Islet precursor cell (in vitro differentiated cells): ENCODE data around the gene SLC30A2.
A peak's percentile ranks its signal among the peaks of the same experiment; 100 is the strongest.

ENCODE experiments used
- DNase-seq: peaks from one replicate; pipeline ENCODE4 v3.0.0-alpha.2; 2018

The SLC30A2 gene

DNA sequence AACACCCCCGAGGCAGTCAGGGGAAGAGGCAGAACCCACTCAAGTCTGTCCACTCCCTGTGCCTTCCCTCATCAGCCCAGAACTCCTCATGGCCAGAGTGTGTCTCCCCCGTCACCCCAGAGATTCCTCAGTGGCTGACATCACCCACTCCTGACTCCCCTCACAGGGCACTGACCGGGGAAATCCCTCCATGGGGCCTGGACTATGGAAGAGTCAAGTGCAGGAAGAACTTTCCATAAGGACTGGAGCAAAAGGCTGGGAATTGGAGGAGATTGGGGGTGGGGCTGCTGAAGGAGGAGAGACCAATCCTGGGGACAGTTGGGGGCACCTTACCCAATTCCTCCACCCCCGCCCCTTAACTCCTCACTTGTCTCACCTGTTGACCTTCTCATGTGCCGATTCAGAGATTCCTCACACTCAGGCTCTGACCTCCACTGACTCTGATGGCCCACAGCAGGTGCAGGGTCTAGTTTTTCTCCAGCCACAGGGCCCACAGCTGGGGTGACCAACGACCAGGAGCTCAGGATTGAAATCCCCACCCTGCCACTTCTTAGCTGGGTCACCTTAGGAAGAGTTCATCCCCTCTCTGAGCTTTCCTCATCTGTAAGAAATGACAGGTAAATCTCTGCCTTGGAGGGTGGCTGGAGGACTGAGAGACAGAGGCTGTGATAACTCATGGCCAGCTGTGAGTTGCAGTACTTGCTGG is 24.8 kb downstream of the SLC30A2 start:
- DNase-seq = no peak

GRCh38 chr1:26020330-26020768 is 25.6 kb downstream of the SLC30A2 start:
- DNase-seq = no peak

DNA sequence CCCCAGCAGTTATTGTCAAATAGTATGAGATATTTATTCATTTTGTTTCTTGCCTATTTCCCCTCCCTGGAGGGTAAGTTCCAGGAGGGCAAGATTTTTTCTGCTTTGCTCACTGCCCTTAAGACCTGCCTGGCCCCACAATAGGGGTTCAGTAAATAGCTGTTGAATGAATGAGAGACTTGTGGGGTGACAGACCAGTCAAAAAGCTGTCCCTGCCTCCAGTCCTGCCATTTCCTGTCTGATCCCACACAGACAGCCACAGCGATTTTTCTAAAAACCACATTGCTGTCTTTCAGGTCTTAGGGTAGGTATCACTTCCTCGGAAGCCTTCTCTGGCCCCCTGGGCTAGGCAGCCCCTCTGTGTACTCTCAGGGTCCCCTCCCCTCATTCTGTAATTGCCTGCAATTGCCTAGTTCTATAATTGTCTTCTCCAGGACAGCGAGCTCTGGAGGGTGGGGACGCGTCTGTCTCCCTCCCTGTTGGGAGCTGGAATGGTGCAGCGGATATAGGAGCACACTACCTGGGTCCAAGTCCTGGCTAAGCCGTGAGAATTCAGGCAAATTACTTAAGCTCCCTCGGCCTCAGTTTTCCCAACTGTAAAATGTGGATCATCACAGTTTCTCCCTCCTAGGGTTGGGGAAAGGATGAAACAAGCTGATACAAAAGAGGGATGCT is 26.1 kb downstream of the SLC30A2 start:
- DNase-seq = no peak

- DNase-seq = no peak
These were observed 28.3 kb downstream of the SLC30A2 start for GRCh38 chr1:26017606-26018005.

DNA sequence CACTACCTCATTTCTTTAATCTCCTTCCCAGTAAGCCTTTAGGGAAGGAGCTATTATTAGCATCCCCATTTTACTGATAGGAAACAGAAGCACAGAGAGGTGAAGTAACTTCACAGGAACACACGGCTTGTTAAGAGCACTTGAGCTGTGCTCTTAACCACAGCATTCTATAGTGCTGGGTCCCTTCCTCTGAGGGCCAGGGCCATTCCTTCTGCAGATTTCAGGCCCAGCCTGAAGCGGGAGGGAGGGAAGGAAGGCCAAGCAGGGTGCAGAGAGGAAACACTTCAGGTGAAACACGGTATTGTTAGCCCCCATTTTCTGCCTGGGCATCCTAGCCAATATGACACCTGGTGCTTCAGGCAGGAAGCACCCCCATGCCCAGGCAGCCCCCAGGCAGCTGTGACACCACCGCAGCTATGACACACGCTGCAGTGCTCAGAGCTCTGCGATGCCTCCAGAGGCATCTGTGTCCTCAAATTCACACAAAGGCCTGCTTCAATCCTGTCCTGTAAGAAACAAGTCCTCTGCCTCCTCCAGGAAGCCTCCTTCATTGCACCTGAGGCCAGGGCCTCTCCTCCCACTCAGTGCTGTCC is 28.9 kb downstream of the SLC30A2 start:
- DNase-seq = no peak

GRCh38 chr1:26016258-26016952 is 29.5 kb downstream of the SLC30A2 start:
- DNase-seq = no peak

- no peak for DNase-seq
These were observed 30.6 kb downstream of the SLC30A2 start for GRCh38 chr1:26015358-26015757.

GRCh38 chr1:26014179-26014578 is 31.7 kb downstream of the SLC30A2 start:
- DNase-seq = no peak

GRCh38 chr1:26012864-26013263 is 33.1 kb downstream of the SLC30A2 start:
- no peak for DNase-seq

- no peak for DNase-seq
These were observed 35.1 kb downstream of the SLC30A2 start for GRCh38 chr1:26010825-26011224.

DNA sequence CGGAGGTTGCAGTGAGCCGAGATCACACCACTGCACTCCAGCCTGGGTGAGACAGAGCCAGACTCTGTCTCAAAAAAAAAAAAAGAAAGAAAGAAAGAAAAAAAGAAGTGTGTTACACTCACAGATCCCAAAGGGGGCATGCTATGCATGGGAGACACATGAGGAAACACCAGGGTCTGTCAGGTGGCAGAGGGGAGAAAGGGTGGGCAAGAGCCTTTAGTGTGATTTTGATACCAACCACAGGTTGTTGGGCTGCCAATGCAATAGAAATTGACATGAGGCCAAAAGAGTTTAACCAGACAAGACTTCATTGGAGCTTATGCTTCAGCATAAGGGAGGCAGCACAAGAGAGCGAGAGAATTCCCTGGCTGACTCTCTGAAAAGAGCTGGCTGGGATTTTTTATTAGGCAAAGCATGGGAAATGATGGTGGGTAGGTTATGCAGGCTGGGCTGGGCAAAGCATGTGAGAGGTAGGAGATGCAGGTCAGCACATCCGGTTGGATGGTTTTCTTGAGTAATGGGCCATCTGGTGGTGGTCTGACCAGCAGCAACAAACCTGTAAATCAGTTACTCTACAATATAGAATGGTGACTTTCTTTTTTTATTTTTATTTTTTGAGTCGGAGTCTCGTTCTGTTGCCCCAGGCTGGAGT is 36.0 kb downstream of the SLC30A2 start:
- DNase-seq = peak; percentile 69

GRCh38 chr1:26006710-26007109 is 39.2 kb downstream of the SLC30A2 start:
- no peak for DNase-seq

GRCh38 chr1:26005434-26006105 is 40.3 kb downstream of the SLC30A2 start:
- DNase-seq = no peak

DNA sequence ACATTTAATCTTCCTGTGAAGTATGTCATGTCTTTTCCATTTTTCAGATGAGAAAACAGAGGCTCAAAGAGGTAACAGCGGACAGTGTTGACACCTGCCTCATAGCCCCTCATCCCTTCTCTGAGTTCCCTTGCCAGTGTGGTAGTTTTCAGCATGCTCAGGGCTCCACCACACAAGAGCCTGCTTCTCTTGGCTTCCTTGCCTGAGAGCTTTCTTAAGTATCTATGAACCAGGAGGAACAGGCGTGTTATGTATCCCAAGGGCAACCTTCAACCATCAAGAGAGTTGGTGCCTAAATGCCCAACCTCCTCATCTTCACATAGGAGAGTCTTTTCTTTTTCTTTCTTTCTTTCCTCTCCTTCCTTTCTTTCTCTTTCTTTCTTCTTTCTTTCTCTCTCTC is 42.2 kb downstream of the SLC30A2 start:
- no peak for DNase-seq

GRCh38 chr1:26003262-26003661 is 42.7 kb downstream of the SLC30A2 start:
- DNase-seq = no peak

- no peak for DNase-seq
These were observed 46.7 kb downstream of the SLC30A2 start for GRCh38 chr1:25999041-25999800.

GRCh38 chr1:25997828-25998761 is 47.8 kb downstream of the SLC30A2 start, which contains the start of gene PAFAH2:
Gene PAFAH2, minus strand, starts transcription at chr1:25998063. Its CDS starts 7,247 bp downstream, at chr1:25990816.
- peak; percentile 98 for DNase-seq

- DNase-seq = no peak
These were observed 48.7 kb downstream of the SLC30A2 start for GRCh38 chr1:25996966-25997827.

GRCh38 chr1:25994402-25995150 is 51.3 kb downstream of the SLC30A2 start:
- DNase-seq = no peak
